H1 (cell line): ENCODE measurements around the gene TTC24.

Experiments used
- CTCF ChIP-seq, 3 experiments: IDR thresholded peaks; 1 replicate in 2 of 3; 2 replicates in 1 of 3; pipeline versions ENCODE4 v1.5.1 to v1.6.1; 2011; ENCODE audit warnings: low read length in 3 of 3, mild to moderate bottlenecking in 3 of 3, inconsistent platforms in 2 of 3, low read depth in 1 of 3, moderate library complexity in 1 of 3; ENCODE audit not compliant: insufficient read depth in 1 of 3; ENCODE audit errors: control extremely low read depth in 1 of 3
- POLR2A ChIP-seq, 2 experiments: IDR thresholded peaks; 1 replicate in 1 of 2; 2 replicates in 1 of 2; pipeline ENCODE4 v1.6.1; 2011; ENCODE audit warnings: low read depth in 2 of 2, low read length in 2 of 2, mild to moderate bottlenecking in 2 of 2; ENCODE audit errors: control extremely low read depth in 1 of 2
- RAD21 ChIP-seq, 2 experiments: IDR thresholded peaks in 1 of 2; conservative IDR thresholded peaks in 1 of 2; 2 replicates each; pipeline ENCODE4 v1.6.1; 2011; ENCODE audit warnings: low read depth in 2 of 2, low read length in 2 of 2, improper control_type of control experiment in 1 of 2, inconsistent platforms in 1 of 2, mild to moderate bottlenecking in 1 of 2, moderate library complexity in 1 of 2
- SP1 ChIP-seq: IDR thresholded peaks from 2 replicates; pipeline ENCODE4 v1.6.1; 2011; ENCODE audit warnings: low read depth, low read length
- TF ChIP-seq, protein P1 (sequence below): IDR thresholded peaks from 2 replicates; pipeline ENCODE4 v1.6.1; 2012; ENCODE audit warnings: inconsistent platforms

- no peak for TF ChIP-seq POLR2A (IDR thresholded peaks at IDR 0.05; ENCODE audit: control extremely low read depth in 1 of 2, low read depth in 2 of 2, low read length in 2 of 2)
- no peak for TF ChIP-seq SP1
- no peak for TF ChIP-seq CTCF (IDR thresholded peaks at IDR 0.05; ENCODE audit: control extremely low read depth in 1 of 3, insufficient read depth in 1 of 3, low read depth in 1 of 3, low read length in 3 of 3)
- no peak for TF ChIP-seq RAD21 (IDR thresholded peaks at IDR 0.05 in 1 of 2, conservative IDR thresholded peaks at IDR 0.05 in 1 of 2; ENCODE audit: low read depth in 2 of 2, low read length in 2 of 2)
- TF ChIP-seq, protein P1, sequence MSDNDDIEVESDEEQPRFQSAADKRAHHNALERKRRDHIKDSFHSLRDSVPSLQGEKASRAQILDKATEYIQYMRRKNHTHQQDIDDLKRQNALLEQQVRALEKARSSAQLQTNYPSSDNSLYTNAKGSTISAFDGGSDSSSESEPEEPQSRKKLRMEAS, result no peak
Observed at GRCh38 chr1:156590326-156591180, 11.0 kb downstream of the TTC24 start.
